IPS-15b (cell line): ENCODE measurements around the gene PIK3R6.

Experiments
- H3K27me3 ChIP-seq: one replicate; pipeline ENCODE4 v1.6.1; 2013; ENCODE audit warnings: low read length; ENCODE audit not compliant: control insufficient read depth, insufficient read depth
- H3K36me3 ChIP-seq: one replicate; pipeline ENCODE4 v1.6.1; 2013; ENCODE audit warnings: low read length; ENCODE audit not compliant: control insufficient read depth, insufficient read depth
- H3K4me1 ChIP-seq: one replicate; pipeline ENCODE4 v1.6.1; 2013; ENCODE audit warnings: mild to moderate bottlenecking, low read length; ENCODE audit not compliant: control insufficient read depth, insufficient read depth
- H3K4me3 ChIP-seq: one replicate; pipeline ENCODE4 v1.5.1; 2013; ENCODE audit warnings: low read depth, low read length
- H3K9ac ChIP-seq: one replicate; pipeline ENCODE4 v1.6.1; 2013; ENCODE audit warnings: low read depth, mild to moderate bottlenecking, low read length
- H3K9me3 ChIP-seq: one replicate; pipeline ENCODE4 v1.6.1; 2013; ENCODE audit warnings: mild to moderate bottlenecking, low read length; ENCODE audit not compliant: control insufficient read depth, insufficient read depth

Gene PIK3R6

GRCh38 chr17:8792646-8793045, 74.8 kb downstream of the PIK3R6 start:
- H3K4me1 ChIP-seq = peaks cover 5% of the 10 kb centered on the region
- H3K9me3 ChIP-seq = peaks cover 4% of the 10 kb centered on the region
- H3K9ac ChIP-seq = no peak overlapping the region
- H3K27me3 ChIP-seq = no peaks in the 10 kb centered on the region
- no peaks in the 10 kb centered on the region for H3K36me3 ChIP-seq
- H3K4me3 ChIP-seq = no peak overlapping the region

GRCh38 chr17:8791910-8792270, 75.6 kb downstream of the PIK3R6 start:
- H3K27me3 ChIP-seq = no peaks in the 10 kb centered on the region
- peaks cover 4% of the 10 kb centered on the region for H3K9me3 ChIP-seq
- no peak overlapping the region for H3K4me3 ChIP-seq
- no peak overlapping the region for H3K9ac ChIP-seq
- H3K36me3 ChIP-seq = no peaks in the 10 kb centered on the region
- peaks cover 5% of the 10 kb centered on the region for H3K4me1 ChIP-seq

GRCh38 chr17:8791248-8791909, 76.1 kb downstream of the PIK3R6 start:
- no peak overlapping the region for H3K9ac ChIP-seq
- no peaks in the 10 kb centered on the region for H3K36me3 ChIP-seq
- H3K4me3 ChIP-seq = no peak overlapping the region
- H3K27me3 ChIP-seq = no peaks in the 10 kb centered on the region
- peaks cover 5% of the 10 kb centered on the region for H3K4me1 ChIP-seq
- H3K9me3 ChIP-seq = peaks cover 4% of the 10 kb centered on the region

DNA sequence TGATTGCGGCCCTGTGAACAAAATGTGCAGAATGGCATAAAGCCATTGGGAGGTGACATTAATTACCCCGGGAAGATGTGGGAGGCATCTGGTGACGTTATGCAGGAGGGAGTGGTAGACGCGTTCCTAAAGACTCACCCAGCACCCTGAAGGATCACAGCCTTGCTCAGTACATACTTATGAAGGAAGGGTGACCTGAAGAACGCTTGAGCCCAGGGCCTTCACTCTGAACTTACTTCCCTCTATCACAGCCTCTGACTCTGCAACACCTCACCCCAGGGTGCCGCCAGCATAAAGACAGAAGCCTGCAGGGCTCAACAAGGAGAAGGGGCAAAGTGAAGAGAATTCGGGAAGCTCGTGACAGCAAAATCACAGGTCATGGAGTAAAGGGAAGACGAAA, 77.7 kb downstream of the PIK3R6 start:
- H3K9me3 ChIP-seq = peaks cover 4% of the 10 kb centered on the region
- H3K4me1 ChIP-seq = peaks cover 5% of the 10 kb centered on the region
- H3K4me3 ChIP-seq = no peak overlapping the region
- H3K36me3 ChIP-seq = no peaks in the 10 kb centered on the region
- H3K27me3 ChIP-seq = no peaks in the 10 kb centered on the region
- H3K9ac ChIP-seq = peak overlapping the region; percentile 9

DNA sequence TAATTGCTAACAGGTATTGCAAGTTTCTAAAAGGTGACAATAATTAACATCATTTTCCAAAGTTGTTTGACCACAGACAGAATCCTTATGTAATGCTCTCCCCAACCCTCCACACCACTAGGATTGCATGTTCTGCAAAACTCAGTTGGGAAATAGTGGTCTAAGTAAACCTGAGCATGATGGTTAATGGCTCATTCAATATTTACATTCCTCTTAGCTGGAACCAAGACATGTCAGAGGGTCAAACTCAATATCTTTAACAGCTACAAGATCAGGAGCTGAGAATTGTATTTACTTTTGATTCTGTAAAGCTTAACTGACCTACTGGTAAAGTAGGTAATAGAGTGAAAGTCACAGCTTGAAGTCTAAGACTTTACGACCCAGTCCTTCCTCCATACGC, 78.5 kb downstream of the PIK3R6 start:
- Histone ChIP-seq H3K9me3 (peaks cover 4% of the 10 kb centered on the region), H3K4me1 (peaks cover 5% of the 10 kb centered on the region), H3K4me3 (no peak overlapping the region), H3K36me3 (no peaks in the 10 kb centered on the region), H3K27me3 (no peaks in the 10 kb centered on the region), H3K9ac (no peak overlapping the region)

DNA sequence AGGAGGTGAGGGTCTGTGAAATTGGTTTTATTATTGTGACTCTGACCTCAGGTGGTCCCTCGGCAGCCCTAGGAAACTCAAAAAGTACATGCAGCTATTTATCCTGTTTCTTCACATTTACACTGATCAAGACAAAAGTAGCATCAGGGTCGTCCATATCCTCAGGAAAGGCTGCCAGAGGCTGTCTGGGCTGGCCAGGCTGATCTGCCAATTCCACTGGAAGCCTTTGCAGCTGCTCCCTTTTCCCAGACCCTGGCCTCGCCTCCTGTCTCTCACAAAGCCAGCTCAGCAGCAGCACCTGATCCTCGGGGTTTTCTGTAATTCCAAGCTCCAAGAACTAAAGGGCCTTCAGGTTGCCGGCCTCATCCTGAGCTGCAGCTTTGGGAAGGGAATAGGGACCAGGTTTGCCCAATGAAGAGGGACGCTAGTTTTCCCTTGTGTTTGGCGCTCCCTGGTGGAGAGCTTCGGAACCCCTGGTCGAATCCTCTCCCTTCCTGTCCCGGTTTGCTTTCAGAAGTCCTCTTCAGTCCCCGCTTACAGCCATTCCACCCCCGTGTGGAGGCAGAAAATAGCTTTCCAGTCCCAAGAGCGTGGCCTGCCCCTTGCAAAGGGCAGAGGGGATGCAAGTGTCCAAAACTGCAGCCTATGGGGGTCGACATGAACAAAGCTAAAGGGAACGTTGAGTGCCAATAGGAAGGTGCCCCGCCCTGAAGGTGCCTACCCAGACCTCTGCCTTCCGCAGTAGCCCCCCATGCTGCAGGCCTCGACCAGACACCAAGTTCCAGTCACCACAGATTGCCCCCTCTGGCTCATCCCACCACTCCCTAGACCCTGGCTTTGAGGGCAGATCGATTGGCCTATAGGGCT, 81.7 kb downstream of the PIK3R6 start:
- Histone ChIP-seq H3K36me3 (no peaks in the 10 kb centered on the region), H3K4me1 (peaks cover 5% of the 10 kb centered on the region), H3K9me3 (no peaks in the 10 kb centered on the region), H3K27me3 (no peaks in the 10 kb centered on the region), H3K4me3 (no peak overlapping the region), H3K9ac (peak overlapping the region; percentile 10)

DNA sequence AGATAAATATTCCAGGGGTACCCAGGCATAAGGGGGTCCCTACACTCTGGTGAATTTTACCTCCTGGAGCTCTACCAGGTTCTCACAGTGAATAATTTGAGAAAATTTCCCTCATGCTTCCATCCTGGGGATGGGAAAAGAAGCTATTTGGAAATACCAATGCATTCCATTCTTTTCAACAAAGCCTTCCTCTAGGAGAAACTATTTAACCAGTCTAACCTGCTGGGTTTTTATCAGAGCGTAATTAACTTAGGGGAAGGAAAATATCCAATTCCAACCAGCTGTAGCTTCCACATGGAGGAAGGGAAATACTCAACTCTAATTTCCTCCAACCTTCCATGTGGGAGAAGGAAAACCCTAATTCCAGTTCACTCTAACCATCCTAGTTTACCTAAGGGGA, 85.3 kb downstream of the PIK3R6 start:
- no peaks in the 10 kb centered on the region for H3K36me3 ChIP-seq
- no peak overlapping the region for H3K9ac ChIP-seq

DNA sequence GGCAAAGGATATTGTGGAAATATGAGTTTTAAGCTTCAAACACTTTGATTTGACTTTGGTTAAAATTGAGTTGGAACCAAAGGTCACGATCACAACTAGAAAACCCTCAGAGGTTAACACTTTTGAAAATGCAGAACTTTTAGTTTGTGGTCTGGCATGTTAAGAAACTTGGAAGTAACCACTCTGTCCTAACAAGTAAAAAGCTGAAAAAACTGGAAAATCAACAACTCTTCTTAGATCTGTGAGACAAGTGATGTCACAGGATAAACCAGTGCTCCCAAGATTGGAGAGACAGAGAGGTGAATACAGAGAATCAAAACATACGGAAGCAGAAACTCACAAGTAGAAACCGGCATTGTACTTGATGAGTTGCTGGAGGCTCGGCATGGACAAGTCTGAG, 85.7 kb downstream of the PIK3R6 start:
- no peaks in the 10 kb centered on the region for H3K27me3 ChIP-seq
- H3K4me3 ChIP-seq = no peak overlapping the region
- H3K4me1 ChIP-seq = no peaks in the 10 kb centered on the region
- no peaks in the 10 kb centered on the region for H3K36me3 ChIP-seq
- no peak overlapping the region for H3K9ac ChIP-seq
- H3K9me3 ChIP-seq = no peaks in the 10 kb centered on the region

More for the DNA sequence above, 85.3 kb downstream of the PIK3R6 start:
- Histone ChIP-seq H3K9me3 (no peaks in the 10 kb centered on the region), H3K4me3 (no peak overlapping the region), H3K27me3 (no peaks in the 10 kb centered on the region), H3K4me1 (no peaks in the 10 kb centered on the region)

DNA sequence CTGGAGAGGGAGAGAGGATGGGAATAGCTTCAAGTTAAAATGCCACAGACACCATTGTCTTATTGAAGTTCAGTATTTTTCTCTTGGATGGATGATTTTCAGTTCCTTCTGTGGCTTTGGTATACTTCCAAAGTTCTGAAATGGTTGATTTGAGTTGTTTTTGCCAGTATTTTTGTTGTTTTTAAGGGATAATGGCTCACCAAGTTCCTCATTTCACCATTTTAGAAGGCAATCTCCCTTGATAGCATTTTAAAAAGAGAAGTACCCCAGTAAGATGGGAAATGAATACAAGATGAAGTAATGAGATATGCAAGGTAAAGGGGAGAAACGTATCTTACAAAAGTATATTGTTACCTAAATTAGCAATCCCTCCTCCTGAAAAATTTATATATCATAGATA, 90.6 kb downstream of the PIK3R6 start:
- H3K9me3 ChIP-seq = no peaks in the 10 kb centered on the region
- no peak overlapping the region for H3K9ac ChIP-seq
- no peaks in the 10 kb centered on the region for H3K4me1 ChIP-seq
- H3K4me3 ChIP-seq = no peak overlapping the region
- no peaks in the 10 kb centered on the region for H3K36me3 ChIP-seq
- H3K27me3 ChIP-seq = no peaks in the 10 kb centered on the region

- no peaks in the 10 kb centered on the region for H3K27me3 ChIP-seq
- H3K9ac ChIP-seq = no peak overlapping the region
- no peaks in the 10 kb centered on the region for H3K4me1 ChIP-seq
- no peaks in the 10 kb centered on the region for H3K9me3 ChIP-seq
- H3K4me3 ChIP-seq = no peak overlapping the region
- H3K36me3 ChIP-seq = no peaks in the 10 kb centered on the region
These were observed 91.2 kb downstream of the PIK3R6 start for GRCh38 chr17:8776248-8776647.

GRCh38 chr17:8766731-8767130, 100.7 kb downstream of the PIK3R6 start:
- Histone ChIP-seq H3K36me3 (no peaks in the 10 kb centered on the region), H3K4me3 (no peak overlapping the region), H3K27me3 (no peaks in the 10 kb centered on the region), H3K4me1 (no peaks in the 10 kb centered on the region), H3K9me3 (no peaks in the 10 kb centered on the region), H3K9ac (no peak overlapping the region)

DNA sequence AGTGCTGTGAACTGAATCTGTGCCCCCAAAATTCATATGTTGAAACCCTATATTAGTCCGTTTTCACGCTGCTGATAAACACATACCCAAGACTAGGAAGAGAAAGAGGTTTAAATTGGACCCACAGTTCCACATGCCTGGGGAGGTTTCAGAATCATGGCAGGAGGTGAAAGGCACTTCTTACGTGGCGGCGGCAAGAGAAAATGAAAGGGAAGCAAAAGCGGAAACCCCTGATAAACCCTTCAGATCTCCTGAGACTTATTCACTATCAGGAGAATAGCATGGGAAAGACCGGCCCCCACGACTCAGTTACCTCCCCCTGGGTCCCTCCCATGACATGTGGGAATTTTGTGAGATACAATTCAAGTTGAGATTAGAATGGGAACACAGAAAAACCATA, 105.5 kb downstream of the PIK3R6 start:
- no peak overlapping the region for H3K9ac ChIP-seq
- no peaks in the 10 kb centered on the region for H3K27me3 ChIP-seq
- H3K4me1 ChIP-seq = no peaks in the 10 kb centered on the region
- H3K9me3 ChIP-seq = no peaks in the 10 kb centered on the region
- no peak overlapping the region for H3K4me3 ChIP-seq
- H3K36me3 ChIP-seq = no peaks in the 10 kb centered on the region
